Measurements from ENCODE around the gene EPHB3.

EPHB3 gene

DNA sequence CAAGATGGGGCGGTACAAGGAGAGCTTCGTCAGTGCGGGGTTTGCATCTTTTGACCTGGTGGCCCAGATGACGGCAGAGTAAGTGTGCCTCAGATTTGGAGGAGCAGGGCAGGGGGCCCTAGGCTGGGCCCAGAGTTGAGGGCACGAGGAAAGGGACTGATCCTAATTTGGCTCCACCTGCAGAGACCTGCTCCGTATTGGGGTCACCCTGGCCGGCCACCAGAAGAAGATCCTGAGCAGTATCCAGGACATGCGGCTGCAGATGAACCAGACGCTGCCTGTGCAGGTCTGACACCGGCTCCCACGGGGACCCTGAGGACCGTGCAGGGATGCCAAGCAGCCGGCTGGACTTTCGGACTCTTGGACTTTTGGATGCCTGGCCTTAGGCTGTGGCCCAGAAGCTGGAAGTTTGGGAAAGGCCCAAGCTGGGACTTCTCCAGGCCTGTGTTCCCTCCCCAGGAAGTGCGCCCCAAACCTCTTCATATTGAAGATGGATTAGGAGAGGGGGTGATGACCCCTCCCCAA is 19.8 kb downstream of the EPHB3 start:
- DNase-seq (ENCODE audit: low read depth in 2 of 2), result no peak

DNA sequence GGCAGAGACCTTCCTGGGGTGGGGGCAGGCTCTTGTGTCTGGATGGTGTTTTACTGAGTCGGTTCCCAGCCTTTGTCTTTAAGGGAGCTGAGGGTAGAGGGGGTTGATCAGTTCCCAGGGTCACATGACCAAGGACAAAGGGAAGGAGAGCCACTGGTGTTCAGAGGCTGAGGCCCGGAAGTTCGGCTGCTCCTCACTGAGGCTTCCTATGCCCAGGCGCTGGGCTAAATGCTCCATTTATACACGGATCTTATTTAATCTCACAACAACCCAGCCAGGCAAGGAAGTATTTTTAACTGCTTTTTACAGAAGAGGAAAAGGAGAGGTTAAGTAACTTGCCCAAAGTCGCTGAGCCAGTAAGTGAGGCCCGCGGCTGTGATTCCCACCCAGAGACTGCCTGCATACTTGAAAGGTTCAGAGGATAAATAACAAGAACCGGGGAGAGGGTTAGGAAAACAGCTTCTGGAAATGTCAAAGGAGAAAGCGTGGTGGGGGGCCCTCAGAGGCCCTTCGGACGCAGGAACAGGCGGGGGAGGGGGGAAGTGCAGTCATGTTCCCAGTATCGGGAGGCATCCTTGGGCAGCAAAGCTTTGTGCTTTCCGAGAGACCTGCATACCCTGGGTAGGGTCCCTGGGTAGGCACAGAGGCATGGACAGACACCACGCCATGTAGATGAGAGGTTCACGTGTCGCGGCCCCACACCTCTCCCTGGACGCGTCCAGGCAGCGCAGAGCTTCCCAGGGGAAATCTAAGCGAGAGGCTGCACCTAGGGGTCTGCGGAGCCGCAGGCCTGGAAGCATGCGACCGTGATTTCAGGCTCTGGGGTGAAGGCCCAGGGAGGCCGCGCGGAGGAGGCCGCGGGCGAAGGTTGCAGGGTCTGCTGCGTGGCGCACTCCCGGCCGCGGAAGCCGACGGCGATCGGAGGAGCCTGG is 21.3 kb downstream of the EPHB3 start:
- no peak for DNase-seq (ENCODE audit: low read depth in 2 of 2)

DNA sequence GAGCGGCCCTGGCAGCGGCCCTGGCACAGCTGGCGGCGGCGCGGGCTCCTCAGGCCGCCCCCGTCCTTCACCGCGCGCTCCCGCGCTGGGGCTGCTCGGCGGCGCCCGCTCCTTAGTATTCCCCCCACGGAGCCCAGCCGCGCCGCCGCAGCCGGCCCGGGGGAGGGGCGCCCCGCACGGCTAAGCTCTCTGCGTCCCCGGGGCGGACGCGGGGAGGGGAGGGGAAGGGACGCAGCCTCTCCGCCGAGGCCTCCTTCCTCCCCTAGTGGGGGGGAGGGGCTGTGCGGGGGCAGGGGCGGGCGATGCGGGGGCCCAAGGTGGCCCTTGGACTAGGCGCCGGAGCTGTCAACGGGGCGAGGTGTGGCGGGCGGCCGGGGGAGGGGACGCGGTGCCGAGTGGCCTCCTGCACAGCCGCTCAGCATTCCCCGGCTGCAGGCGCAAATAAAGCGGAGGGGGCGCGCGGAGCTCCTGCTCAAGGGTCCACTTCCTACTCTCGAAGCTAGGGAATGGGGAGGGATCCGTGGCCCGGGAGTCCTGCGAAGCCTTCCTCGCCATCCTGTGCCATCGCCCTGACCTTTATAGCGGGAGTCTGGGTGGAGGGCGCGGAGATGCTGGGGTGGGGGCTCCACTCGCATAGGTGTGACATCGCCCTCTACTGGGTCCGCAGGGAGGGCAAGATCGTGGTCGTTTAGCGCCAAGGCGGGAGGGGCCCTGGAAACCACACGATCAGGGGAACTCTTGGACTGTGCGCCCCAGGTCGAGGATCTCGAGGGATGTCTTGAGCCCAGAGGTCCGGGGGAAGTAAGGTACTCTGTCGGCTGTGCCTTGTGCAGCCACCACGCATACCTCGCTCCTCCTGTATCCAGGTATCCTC is 22.2 kb downstream of the EPHB3 start:
- DNase-seq (ENCODE audit: low read depth in 2 of 2), result no peak

DNA sequence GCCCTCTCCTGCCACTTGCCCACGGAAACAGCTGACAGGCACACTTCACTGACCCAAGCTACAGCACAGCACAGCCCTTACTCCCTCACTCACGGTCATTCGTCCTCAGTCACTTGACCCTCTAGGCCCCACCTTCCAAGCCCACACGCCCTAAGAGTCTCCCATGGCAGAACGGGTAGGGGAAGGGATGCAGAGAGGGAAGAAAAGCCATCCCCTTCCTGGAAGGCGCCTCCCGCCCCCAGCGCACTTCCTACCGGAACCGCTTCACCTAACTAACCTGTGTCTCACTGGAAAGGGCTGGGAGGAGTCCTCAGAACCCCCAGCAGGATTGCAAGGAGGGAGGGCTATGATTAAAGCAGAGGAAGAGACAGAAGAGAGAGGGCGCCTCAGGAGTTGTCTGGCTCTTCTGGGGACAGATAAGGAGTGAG is 22.9 kb downstream of the EPHB3 start:
- DNase-seq (ENCODE audit: low read depth in 2 of 2), result no peak

DNA sequence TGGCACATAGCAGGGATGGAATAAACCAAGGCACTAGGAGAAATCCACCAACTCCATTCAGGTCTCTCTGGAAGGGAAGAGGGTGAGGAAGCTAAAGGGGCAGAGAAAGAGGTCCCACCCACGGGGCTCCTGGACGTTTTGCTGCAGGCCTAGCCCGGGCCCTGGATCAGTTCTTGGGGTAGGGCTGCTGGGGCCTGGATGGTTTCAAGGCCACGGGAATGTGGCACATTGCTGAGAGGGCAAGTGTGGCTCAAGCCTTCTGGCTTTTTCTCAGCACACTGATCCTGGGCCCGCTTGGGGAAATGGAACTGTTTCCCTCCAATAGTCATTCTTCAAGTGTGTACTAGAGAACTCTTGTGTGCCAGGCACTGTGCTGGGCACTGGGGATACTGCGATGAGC is 24.0 kb downstream of the EPHB3 start:
- DNase-seq (ENCODE audit: low read depth in 2 of 2), result no peak

DNA sequence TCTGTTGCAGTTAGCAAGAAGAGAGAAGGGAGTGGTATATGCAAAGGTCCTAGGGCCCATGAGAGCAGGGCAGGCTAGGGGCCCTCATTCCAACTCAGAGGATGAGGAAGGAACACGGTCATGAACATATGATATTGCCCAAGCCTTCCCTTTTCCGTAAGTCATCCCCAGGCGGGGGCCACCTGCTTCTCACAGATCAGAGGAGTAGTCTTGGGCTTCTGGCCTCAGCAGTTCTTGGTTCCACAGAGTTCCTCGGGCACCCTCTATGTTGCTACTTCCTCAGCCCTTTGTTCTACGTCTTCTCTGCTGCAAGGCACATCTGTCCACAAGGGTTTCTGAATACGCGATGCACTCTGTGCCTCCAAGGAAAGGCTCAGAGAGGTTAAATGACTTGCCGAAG is 25.3 kb downstream of the EPHB3 start:
- no peak for DNase-seq (ENCODE audit: low read depth in 2 of 2)

DNA sequence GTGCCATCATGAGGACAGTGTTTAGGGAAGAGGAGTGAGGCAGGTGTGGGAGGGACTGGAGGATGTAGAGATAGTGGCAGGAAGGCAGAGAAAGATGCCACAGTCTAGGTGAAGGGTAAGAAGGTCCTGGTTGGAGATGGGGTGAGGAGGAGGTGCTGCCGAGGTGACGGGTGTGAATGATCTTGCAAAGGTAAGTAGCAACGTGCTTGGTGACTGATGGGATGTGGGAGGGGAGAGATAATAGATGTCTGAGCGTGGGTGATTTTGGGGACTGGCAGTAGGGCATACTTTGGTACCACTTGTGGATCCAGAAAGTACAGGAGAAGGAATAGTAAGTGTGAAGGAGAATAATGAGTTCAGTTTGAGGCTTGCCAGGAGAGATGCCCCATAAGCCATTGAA is 27.2 kb downstream of the EPHB3 start:
- DNase-seq (ENCODE audit: low read depth in 2 of 2), result no peak

DNA sequence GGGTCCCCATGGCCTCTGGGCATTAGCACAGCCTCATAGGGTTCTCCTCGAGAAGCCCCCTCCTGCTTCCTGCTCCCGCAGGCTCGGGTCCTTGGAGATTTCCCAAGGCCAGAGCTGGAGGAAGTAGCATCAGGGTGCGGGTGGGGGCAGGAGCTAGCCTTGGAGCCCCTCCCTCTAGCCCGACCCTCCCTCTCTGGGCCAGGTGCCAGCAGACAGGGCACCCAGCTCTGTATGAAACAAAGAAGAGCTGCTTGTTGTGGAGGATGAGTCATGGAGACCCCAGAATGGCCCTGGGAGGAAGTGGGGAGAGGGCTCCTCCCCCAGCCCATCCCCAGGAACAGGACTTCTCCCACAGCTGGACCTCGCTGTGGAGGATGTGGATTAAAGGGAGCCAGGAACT is 29.2 kb downstream of the EPHB3 start:
- DNase-seq (ENCODE audit: low read depth in 2 of 2), result no peak

DNA sequence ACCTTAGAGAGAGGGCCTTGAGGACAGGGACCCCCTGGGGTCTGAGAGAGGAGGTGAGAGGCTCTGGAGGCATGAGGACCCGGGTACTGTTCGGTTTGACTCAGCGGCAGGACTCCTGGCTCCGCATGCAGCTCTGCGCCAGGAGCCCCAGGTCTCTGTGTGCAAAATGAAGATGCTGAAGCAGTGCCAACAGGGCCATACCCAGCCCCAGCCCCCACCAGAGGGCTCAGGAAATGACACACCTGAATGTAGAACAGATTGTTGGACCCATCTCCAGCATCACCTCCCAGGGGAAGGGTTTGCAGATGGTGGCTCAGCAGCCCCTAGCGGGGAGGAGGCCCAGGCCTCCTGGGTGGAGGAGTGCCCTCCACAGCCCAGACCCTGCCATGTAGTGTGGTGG is 30.2 kb downstream of the EPHB3 start:
- no peak for DNase-seq (ENCODE audit: low read depth in 2 of 2)

DNA sequence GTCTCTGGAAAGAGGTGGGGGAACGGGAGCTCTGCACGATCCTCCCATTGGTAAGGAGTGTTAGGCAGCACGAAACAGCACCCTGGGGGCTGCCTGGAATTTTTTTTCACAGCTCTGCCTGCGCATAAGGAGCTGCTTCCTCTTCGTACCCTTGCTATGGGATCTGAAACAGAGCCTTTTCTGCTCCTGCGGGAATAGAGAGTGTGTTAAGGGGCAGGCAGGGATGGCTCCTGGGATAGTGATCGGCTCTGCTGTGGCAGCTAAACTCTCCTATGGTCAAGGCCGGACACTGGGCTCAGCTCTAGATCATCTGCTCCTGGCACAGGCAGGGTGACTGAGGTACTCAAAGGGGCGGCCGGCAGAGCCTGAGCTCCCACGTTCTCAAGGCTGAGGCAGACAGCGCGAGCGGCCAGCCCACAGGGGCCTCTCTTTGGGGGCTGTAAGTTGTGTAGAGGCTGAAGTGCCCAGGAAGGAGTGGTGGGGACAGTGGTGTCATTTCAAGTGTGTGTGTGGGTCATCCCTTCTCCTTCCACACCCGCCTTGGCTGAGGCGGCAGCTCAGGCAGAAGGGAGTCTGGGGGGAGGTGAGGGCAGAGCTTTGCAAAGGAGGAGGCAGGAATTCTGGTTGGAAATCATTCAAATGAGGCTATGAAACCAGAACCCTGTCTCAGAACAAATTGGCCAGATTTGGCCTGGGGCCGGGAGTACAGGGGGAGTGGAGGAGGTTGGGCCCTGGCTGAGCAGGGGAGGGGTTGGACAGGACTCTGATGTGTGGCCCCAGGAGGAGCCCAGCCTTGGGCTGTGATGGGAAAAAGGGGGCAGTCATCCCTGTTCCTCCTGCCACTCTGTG is 31.0 kb downstream of the EPHB3 start:
- no peak for DNase-seq (ENCODE audit: low read depth in 2 of 2)

DNA sequence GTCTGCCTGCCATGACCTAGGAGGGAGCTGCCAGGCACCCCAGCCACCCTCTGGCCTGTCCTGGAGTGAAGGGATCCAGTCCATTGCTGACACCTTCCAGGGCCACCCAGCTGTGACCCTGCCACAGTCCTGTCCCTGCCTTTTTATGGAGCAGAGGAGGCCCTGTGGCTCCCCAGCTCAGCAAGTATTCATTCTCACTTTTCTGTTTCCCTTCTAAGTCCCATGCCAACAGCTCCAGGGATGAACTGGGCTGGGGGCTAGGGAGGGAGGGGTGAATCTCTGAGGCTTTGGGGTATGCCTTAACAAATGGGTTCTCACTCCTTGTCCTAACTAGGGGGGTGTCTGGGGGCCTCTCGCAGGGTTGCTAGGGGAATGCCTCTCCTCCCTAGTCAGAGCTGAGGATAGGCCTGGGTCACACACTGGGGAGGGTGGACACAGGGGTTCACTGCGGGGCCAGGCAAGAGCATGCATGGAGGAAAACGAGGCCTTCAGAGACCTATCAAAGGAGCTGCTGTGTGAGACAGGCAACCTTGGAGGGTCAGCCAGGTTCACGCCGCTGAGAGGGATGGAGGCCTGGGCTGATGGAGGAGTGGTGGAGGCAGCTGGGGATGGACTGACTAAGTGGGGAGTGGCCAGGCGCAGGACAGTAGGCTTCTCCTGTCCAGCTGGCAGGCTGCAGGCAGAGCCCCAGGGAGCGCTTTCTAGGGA is 31.8 kb downstream of the EPHB3 start:
- DNase-seq (ENCODE audit: low read depth in 2 of 2), result no peak

DNA sequence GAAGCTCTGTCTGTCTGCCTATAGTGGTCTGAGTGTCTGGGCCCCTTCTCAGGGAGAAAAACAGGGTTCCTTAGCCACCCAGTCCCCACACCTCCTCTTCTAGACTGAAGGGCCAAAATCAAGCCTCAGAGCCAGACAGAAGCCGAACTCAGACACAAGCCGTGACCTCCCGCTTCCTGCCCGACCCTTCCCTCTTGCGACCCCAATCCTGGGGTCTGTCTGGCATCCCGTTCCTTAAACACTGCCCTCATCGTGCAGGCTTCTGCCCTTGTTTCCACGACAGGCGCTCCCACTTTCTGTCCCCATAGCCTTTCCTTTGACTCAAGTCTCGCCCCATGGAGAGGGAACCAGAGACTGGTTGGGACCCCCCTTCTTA is 32.3 kb downstream of the EPHB3 start:
- no peak for DNase-seq (ENCODE audit: low read depth in 2 of 2)

DNA sequence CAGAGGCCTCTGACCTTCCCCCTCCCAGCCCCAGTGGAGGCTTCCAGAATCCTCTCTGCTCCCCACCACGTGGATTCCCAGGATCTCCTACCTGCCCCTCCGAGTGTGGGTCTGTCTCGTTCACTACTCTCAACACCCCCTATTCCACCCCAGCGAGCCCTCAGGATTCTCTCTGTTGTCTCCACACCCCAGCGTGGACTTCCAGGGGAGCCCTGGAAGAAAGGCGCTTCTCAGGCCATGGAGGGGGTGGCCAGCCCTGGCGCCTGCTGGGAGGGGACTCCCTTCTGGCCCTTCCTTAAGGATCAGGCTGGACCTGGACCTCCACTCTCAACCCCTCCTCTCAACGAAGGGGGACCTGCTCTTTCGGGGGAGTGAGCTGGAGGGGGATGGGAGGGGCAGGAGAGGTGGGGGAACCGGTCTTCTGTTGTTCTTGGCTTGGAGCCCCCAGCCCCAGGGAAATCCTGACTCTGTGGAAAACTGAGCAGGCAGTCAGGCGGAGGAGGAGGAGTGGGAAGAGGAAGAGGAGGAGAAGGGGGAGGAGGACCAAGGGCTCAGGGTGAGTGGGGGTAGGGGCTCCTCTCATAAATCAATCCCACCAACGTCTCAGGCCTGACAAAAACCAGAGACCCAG is 32.9 kb downstream of the EPHB3 start:
- no peak for DNase-seq (ENCODE audit: low read depth in 2 of 2)

DNA sequence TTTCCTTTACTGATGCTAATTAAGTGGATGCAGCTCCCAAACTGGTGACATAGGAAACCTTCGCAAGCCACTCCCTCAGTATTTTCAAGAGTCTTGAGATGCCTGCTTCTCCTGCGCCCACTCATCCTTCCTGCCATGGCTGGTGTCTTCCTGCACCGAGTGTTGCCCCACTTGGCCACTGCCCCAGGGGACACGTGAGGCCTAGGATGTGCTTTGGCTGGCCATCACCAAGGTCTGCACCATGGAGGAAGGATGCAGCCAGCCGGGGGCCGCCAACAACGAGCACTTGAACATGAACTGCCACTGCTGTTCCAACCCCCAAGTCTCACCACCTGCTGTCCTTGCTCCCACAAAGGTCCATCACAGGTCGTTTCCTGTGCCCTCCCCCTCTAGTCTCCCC is 34.1 kb downstream of the EPHB3 start:
- no peak for DNase-seq (ENCODE audit: low read depth in 2 of 2)

DNA sequence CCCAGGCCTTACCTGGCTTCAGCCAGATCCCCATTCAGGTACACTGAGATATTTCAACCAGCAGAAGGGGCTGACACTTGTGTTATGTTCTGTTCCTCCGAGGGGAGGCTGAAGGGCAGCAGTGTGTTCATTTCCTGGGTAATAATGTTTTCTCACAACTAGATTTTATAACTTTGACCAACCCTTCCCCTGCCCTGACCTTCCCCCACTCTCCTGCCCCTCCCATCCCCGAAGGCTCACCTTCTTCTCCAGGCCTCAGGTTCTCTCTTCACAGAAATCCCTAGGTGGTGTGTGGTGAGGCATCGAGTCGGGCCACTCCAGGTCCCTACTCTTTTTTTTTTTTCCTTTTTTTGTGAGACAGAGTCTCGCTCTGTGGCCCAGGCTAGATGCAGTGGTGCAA is 34.6 kb downstream of the EPHB3 start:
- DNase-seq (ENCODE audit: low read depth in 2 of 2), result no peak

DNA sequence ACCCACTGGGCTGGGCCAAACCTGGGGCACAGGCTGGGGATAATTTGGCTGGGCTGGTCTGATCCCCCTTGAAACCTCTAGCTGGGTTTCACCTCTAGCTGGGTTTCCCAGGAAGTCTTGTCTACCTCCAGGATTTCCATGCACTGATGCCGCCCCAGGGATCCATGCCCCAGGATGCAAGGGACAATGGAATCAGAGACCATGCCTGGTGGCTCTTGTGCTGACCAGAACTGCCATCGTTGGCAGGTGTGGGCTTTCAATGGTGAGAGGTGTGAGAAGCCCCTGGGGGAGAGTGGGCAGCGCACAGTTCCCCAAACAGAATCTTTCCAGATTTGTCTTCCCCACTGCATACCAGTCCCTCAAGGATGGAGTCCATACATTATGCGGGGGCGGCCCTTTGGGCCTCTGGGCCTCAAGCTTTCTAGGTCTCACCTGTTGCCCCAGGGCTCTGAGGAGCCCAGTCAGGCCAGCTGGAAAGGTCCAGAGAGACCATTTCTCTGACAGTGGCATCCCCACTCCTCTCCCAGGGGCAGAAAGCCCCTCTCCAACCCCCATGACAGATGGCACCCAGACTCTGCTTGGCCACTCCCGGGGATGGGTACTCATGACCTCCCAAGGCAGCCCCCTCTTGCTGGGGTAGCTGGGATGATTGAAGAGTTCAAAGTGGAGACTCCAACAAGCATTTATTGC is 35.4 kb downstream of the EPHB3 start:
- no peak for DNase-seq (ENCODE audit: low read depth in 2 of 2)

DNA sequence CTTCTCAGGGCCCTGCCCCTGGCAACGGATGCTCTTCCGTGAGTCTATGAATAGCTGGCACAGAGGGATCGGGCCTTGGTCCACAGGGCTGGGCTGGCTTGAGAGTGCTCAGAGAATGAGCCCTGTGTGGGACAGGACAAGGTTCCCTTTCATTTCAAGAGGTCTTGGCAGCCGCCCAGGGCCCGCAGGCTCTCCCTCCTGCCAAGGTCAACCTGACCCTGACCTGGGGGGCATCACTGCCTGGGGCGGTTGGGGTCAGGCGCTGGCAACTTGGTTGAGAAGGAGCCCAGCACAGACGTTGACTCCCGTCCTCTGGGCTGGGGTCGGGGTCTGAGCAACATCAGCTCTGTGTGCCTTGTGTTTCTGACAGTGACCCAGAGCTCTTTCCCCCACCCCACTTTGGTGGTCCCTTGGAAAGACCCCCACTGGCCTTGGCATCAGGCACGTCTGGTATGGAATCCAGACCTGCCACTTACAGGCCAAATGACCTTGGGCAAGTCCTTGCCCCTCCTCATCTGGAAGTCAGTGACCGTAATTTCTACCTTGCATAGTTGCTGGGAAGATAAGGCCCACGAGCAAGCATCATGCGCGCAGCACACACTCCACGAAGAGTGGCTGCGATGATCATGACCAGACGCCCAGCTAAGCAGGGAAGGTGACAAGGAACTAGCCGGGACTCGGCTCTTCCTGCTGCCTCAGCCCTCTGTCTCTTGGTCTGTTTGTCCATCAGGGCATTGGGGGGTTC is 36.4 kb downstream of the EPHB3 start:
- no peak for DNase-seq (ENCODE audit: low read depth in 2 of 2)

DNA sequence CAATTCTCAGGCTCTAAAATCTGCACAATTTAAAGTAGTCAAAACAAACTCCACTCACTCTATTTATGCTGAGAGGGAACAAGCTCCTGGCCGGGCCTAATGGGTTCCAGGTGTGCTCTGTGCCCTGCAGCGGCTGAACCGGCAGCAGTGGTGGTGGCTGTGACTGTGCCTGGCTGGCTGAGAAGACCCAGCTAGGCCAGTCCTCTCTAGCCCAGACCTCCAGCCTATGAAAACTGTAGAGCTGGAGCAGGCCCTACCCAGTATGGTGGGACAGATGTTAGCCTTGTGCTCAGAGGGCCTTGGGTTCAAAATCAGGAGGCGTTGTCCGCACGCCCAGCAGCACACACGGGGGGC is 37.0 kb downstream of the EPHB3 start:
- no peak for DNase-seq (ENCODE audit: low read depth in 2 of 2)

DNA sequence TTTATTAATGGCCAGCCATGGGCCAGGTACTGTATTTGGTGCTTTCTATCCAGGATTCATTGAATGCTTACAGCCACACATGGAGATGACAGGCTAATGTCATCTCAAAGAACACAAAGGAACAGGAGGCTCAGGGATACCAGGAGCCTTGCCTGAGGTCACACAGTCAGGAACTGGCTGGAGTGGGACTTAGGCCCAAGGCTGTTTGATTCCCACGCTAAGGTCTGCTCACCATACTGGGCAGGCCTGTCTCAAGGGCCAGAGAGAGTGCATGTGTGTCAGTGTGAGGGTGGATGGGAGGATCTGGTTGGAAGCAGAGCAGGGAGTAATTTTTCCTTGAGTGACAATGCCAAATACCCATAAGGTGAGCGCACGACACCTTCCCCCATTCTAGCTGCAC is 37.6 kb downstream of the EPHB3 start:
- no peak for DNase-seq (ENCODE audit: low read depth in 2 of 2)

All from stimulated activated CD8-positive, alpha-beta memory T cell treated with anti-CD3 and anti-CD28 coated beads, Interleukin-15, amount 100 ng/mL, for 48 hours (primary cell).